ENCODE measurements around the gene WASL.
"Not testable (repeated sequence)": the region's sequence is repeated elsewhere in the genome, so short reads cannot be mapped to it uniquely, and the experiment has no call there.

WASL gene

GRCh38 chr7:123768493-123768892 is 19.7 kb upstream of the WASL start:
- no peak for DNase-seq (ENCODE audit: low spot score)

GRCh38 chr7:123763191-123763661 is 14.4 kb upstream of the WASL start:
- no peak for DNase-seq (ENCODE audit: low spot score)

GRCh38 chr7:123761729-123762128 is 12.9 kb upstream of the WASL start:
- DNase-seq (ENCODE audit: low spot score): no peak

- no peak for DNase-seq (ENCODE audit: low spot score)
Measured at GRCh38 chr7:123757095-123757494, 8.3 kb upstream of the WASL start.

- DNase-seq (ENCODE audit: low spot score): no peak
Measured at GRCh38 chr7:123755338-123755737, 6.5 kb upstream of the WASL start.

GRCh38 chr7:123754271-123754871 is 5.6 kb upstream of the WASL start:
- no peak for DNase-seq (ENCODE audit: low spot score)

GRCh38 chr7:123752534-123752933 is 3.7 kb upstream of the WASL start:
- DNase-seq (ENCODE audit: low spot score): no peak

- DNase-seq (ENCODE audit: low spot score): no peak
Measured at GRCh38 chr7:123751821-123752220, 3.0 kb upstream of the WASL start.

- no peak for DNase-seq (ENCODE audit: low spot score)
Measured at GRCh38 chr7:123750389-123751230, 1.8 kb upstream of the WASL start.

- DNase-seq (ENCODE audit: low spot score): peak; percentile 47
Measured at GRCh38 chr7:123749537-123749857, 694 bp upstream of the WASL start.

- DNase-seq (ENCODE audit: low spot score): peak; percentile 22
Measured at GRCh38 chr7:123748171-123748733, 551 bp downstream of the WASL start.

GRCh38 chr7:123747620-123748141 is 1.1 kb downstream of the WASL start:
- DNase-seq (ENCODE audit: low spot score): peak; percentile 12

GRCh38 chr7:123746931-123747488 is 1.8 kb downstream of the WASL start:
- DNase-seq (ENCODE audit: low spot score): no peak

GRCh38 chr7:123746055-123746454 is 2.7 kb downstream of the WASL start:
- no peak for DNase-seq (ENCODE audit: low spot score)

GRCh38 chr7:123745437-123745836 is 3.4 kb downstream of the WASL start:
- no peak for DNase-seq (ENCODE audit: low spot score)

GRCh38 chr7:123744416-123744815 is 4.4 kb downstream of the WASL start:
- DNase-seq (ENCODE audit: low spot score): no peak

GRCh38 chr7:123741940-123742339 is 6.9 kb downstream of the WASL start:
- no peak for DNase-seq (ENCODE audit: low spot score)

- DNase-seq (ENCODE audit: low spot score): no peak
Measured at GRCh38 chr7:123738808-123739207, 10.0 kb downstream of the WASL start.

GRCh38 chr7:123738356-123738755 is 10.4 kb downstream of the WASL start:
- DNase-seq (ENCODE audit: low spot score): no peak

- DNase-seq (ENCODE audit: low spot score): not testable (repeated sequence)
Measured at GRCh38 chr7:123737168-123737674, 11.6 kb downstream of the WASL start.

- DNase-seq (ENCODE audit: low spot score): no peak
Measured at GRCh38 chr7:123735539-123735938, 13.3 kb downstream of the WASL start.

GRCh38 chr7:123734498-123734897 is 14.3 kb downstream of the WASL start:
- no peak for DNase-seq (ENCODE audit: low spot score)

Data from CD4-positive, alpha-beta T cell treated with Interleukin-2 at 100 ng/mL for 4 hours (primary cell).